ENCODE data around the gene CPLX4. TPM values are rescaled to one million over a fixed set of nuclear protein-coding genes. Genes with fewer than 3 reads are reported as not detected.

The CPLX4 gene
- polyA plus RNA-seq, 3 donors = 0.07 to 0.26 (median 0.22) TPM

Other genes with a start within 250 kb of the CPLX4 start
- gene SEC11C, start 178.8 kb downstream of the CPLX4 start, polyA plus RNA-seq (ENCODE audit: insufficient read length in 3 of 3) = 10 to 100 TPM; 64.4 to 68.3 (median 64.5) TPM
- gene GRP, start 98.5 kb downstream of the CPLX4 start, polyA plus RNA-seq (ENCODE audit: insufficient read length in 3 of 3) = 1 to 10 TPM in 1 of 3 donors, under 1 TPM in 2; 0.27 to 1.3 (median 0.53) TPM
- gene RAX, start 45.2 kb downstream of the CPLX4 start, polyA plus RNA-seq (ENCODE audit: insufficient read length in 3 of 3) = not detected
- gene LMAN1, start 40.6 kb upstream of the CPLX4 start, polyA plus RNA-seq (ENCODE audit: insufficient read length in 3 of 3) = 100 to 1,000 TPM in 2 of 3 donors, 10 to 100 TPM in 1; 94.5 to 115 (median 106) TPM

Data from renal pelvis (tissue), 3 donors.